Thyroid gland (tissue), 4 donors: ENCODE measurements around the gene SLC2A13.

ENCODE experiments used
- POLR2A ChIP-seq, 2 donors: fragments of 450-650 bp; IDR thresholded peaks; one replicate each; pipeline ENCODE4 v1.6.1; 2017; ENCODE audit warnings: antibody characterized with exemption in 2 of 2, mild to moderate bottlenecking in 2 of 2, moderate library complexity in 1 of 2
- TF ChIP-seq, protein P1 (sequence below), 6 experiments: fragments of 200-600 bp in 3 of 6; fragments of 450-650 bp in 3 of 6; sonication (generic) in 3 of 6; IDR thresholded peaks; one replicate each; pipeline ENCODE4 v1.5.1; 2016 to 2019; ENCODE audit warnings: antibody characterized with exemption in 6 of 6, mild to moderate bottlenecking in 2 of 6, inconsistent platforms in 1 of 6, moderate library complexity in 1 of 6

DNA sequence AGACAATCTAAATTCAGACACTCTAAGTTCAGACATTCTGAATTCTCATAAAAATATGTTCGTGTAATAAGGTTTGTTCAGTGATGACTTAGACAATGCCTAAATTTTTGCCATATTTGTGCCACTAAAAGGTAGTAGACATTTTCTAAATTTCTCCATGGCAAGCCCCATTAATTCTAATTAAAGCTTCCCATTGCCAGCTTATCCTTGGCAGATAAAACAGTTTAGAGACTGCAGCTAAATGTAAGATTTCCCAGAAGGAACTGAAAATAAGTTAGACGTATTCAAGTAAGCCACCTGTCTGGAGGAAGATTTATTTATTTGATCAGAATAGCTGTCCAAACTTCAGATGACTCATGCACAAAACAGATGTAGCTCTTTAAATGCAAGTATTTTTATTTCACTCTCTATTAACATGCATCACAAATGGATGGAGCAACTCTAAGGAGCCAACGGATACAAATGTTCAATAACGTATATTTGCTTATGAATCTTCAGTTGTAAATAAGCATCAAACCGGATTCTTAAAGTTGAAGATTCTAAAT is 130.4 kb downstream of the SLC2A13 start:
- TF ChIP-seq POLR2A (IDR thresholded peaks at IDR 0.05) = no peak
- TF ChIP-seq, protein P1, sequence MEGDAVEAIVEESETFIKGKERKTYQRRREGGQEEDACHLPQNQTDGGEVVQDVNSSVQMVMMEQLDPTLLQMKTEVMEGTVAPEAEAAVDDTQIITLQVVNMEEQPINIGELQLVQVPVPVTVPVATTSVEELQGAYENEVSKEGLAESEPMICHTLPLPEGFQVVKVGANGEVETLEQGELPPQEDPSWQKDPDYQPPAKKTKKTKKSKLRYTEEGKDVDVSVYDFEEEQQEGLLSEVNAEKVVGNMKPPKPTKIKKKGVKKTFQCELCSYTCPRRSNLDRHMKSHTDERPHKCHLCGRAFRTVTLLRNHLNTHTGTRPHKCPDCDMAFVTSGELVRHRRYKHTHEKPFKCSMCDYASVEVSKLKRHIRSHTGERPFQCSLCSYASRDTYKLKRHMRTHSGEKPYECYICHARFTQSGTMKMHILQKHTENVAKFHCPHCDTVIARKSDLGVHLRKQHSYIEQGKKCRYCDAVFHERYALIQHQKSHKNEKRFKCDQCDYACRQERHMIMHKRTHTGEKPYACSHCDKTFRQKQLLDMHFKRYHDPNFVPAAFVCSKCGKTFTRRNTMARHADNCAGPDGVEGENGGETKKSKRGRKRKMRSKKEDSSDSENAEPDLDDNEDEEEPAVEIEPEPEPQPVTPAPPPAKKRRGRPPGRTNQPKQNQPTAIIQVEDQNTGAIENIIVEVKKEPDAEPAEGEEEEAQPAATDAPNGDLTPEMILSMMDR (IDR thresholded peaks at IDR 0.05) = no peak
